SU-DHL-6 (cell line): ENCODE measurements around the gene MYCBPAP.

ENCODE experiments used
- EZH2phosphoT487 ChIP-seq: fragments of 200-600 bp; sonication (generic), shearing (Covaris generic); conservative IDR thresholded peaks from 2 replicates; pipeline ENCODE4 v1.6.1; 2018; ENCODE audit warnings: mild to moderate bottlenecking, antibody characterized with exemption, low read length, moderate library complexity, mixed read lengths
- TF ChIP-seq, protein P1 (sequence below): fragments of 200-600 bp; sonication (generic); IDR thresholded peaks from one replicate; pipeline ENCODE4 v1.5.1; 2017; ENCODE audit warnings: antibody characterized with exemption, mild to moderate bottlenecking, low read length, moderate library complexity; ENCODE audit not compliant: insufficient read depth, poor library complexity, severe bottlenecking

DNA sequence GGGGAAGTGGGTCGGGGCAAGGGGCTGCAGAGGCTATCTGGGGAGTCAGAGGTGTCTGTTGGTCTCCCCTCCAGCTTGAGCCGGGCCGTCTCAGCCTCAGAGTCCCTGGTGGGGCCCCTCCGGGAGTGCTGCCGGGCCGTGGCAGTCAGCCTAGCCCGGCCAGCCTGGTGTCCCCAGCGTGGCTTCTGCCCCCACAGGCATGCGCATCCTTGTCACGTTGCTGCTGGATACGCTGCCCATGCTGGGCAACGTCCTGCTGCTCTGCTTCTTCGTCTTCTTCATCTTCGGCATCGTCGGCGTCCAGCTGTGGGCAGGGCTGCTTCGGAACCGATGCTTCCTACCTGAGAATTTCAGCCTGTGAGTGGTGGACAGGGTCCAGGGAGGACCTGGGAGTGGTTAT is 63.4 kb downstream of the MYCBPAP start:
- TF ChIP-seq, protein P1, sequence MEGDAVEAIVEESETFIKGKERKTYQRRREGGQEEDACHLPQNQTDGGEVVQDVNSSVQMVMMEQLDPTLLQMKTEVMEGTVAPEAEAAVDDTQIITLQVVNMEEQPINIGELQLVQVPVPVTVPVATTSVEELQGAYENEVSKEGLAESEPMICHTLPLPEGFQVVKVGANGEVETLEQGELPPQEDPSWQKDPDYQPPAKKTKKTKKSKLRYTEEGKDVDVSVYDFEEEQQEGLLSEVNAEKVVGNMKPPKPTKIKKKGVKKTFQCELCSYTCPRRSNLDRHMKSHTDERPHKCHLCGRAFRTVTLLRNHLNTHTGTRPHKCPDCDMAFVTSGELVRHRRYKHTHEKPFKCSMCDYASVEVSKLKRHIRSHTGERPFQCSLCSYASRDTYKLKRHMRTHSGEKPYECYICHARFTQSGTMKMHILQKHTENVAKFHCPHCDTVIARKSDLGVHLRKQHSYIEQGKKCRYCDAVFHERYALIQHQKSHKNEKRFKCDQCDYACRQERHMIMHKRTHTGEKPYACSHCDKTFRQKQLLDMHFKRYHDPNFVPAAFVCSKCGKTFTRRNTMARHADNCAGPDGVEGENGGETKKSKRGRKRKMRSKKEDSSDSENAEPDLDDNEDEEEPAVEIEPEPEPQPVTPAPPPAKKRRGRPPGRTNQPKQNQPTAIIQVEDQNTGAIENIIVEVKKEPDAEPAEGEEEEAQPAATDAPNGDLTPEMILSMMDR = no peak
- TF ChIP-seq EZH2phosphoT487 = no peak
